Endodermal cell (in vitro differentiated cells): ENCODE results near the gene RBCK1. TPM values are rescaled to one million over a fixed set of nuclear protein-coding genes. Genes with fewer than 3 reads are reported as not detected.

Experiments
- DNase-seq: peaks from one replicate; pipeline ENCODE4 v3.0.0-alpha.2; 2017
- H3K27ac ChIP-seq: 2 replicates; pipeline ENCODE4 v1.5.1; 2013; ENCODE audit warnings: mild to moderate bottlenecking, low read depth, low read length, moderate library complexity
- H3K27me3 ChIP-seq: 2 replicates; pipeline ENCODE4 v1.6.1; 2013; ENCODE audit warnings: mild to moderate bottlenecking, low read length, moderate library complexity; ENCODE audit not compliant: insufficient read depth, control insufficient read depth, poor library complexity, severe bottlenecking
- H3K36me3 ChIP-seq: 2 replicates; pipeline ENCODE4 v1.7.0; 2013; ENCODE audit warnings: mild to moderate bottlenecking, low read length, moderate library complexity; ENCODE audit not compliant: control insufficient read depth, insufficient read depth
- H3K4me1 ChIP-seq: one replicate; pipeline ENCODE4 v1.7.0; 2013; ENCODE audit warnings: low read length; ENCODE audit not compliant: control insufficient read depth, insufficient read depth
- H3K4me3 ChIP-seq: 2 replicates; pipeline ENCODE4 v1.5.1; 2013; ENCODE audit warnings: mild to moderate bottlenecking, low read length, moderate library complexity
- H3K9ac ChIP-seq: 2 replicates; pipeline ENCODE4 v1.6.1; 2013; ENCODE audit warnings: mild to moderate bottlenecking, low read length, moderate library complexity; ENCODE audit not compliant: poor library complexity, severe bottlenecking; ENCODE audit errors: extremely low read depth
- H3K9me3 ChIP-seq: 2 replicates; pipeline ENCODE4 v1.6.1; 2013; ENCODE audit warnings: mild to moderate bottlenecking, low read length, moderate library complexity; ENCODE audit not compliant: control insufficient read depth
- H3K27ac Mint-ChIP-seq: 2 replicates; pipeline ENCODE4 v1.8.0; 2020; ENCODE audit warnings: mixed read lengths
- H3K27me3 Mint-ChIP-seq: 2 replicates; pipeline ENCODE4 v1.8.0; 2021; ENCODE audit warnings: mild to moderate bottlenecking, mixed read lengths; ENCODE audit not compliant: insufficient read depth
- H3K36me3 Mint-ChIP-seq: 2 replicates; pipeline ENCODE4 v1.8.0; 2020; ENCODE audit warnings: low read depth, mixed read lengths
- H3K4me1 Mint-ChIP-seq: 2 replicates; pipeline ENCODE4 v1.8.0; 2020; ENCODE audit warnings: mixed read lengths
- H3K4me3 Mint-ChIP-seq: 2 replicates; pipeline ENCODE4 v1.8.0; 2020; ENCODE audit warnings: mild to moderate bottlenecking, moderate library complexity, mixed read lengths
- H3K9me3 Mint-ChIP-seq: 2 replicates; pipeline ENCODE4 v1.8.0; 2020; ENCODE audit warnings: mild to moderate bottlenecking, mixed read lengths
- WGBS, 2 experiments: methylation state at CpG; one replicate each; pipeline versions ENCODE4 v1.1.5 to v1.1.7; 2013; ENCODE audit warnings: missing lambda C conversion rate in 2 of 2, mixed read lengths in 1 of 2; ENCODE audit not compliant: insufficient coverage in 1 of 2, insufficient read length in 1 of 2; 5-methylcytosine and 5-hydroxymethylcytosine counted together
- total RNA-seq, 2 donors: library from RNA; stranded (reverse); fragmentation: NEBNext Ultra II Directional in 1 of 2; extraction: Animal tissue kit (Norgen Biotek cat#: 25700) in 1 of 2; gene quantifications; 2 replicates in 1 of 2; 3 replicates in 1 of 2; pipeline ENCODE4 v1.2.1, GENCODE V29; 2021
- TF ChIP-seq, protein P1 (sequence below): fragments of 200-600 bp; sonication (generic); conservative IDR thresholded peaks from 2 replicates; pipeline ENCODE4 v1.5.0; 2021; ENCODE audit warnings: antibody characterized with exemption, mild to moderate bottlenecking

The RBCK1 gene
- total RNA-seq, 2 donors from 2014 or later, result 61.7 to 63.7 TPM

GRCh38 chr20:400128-400453, 8.0 kb upstream of the RBCK1 start:
- TF ChIP-seq, protein P1, sequence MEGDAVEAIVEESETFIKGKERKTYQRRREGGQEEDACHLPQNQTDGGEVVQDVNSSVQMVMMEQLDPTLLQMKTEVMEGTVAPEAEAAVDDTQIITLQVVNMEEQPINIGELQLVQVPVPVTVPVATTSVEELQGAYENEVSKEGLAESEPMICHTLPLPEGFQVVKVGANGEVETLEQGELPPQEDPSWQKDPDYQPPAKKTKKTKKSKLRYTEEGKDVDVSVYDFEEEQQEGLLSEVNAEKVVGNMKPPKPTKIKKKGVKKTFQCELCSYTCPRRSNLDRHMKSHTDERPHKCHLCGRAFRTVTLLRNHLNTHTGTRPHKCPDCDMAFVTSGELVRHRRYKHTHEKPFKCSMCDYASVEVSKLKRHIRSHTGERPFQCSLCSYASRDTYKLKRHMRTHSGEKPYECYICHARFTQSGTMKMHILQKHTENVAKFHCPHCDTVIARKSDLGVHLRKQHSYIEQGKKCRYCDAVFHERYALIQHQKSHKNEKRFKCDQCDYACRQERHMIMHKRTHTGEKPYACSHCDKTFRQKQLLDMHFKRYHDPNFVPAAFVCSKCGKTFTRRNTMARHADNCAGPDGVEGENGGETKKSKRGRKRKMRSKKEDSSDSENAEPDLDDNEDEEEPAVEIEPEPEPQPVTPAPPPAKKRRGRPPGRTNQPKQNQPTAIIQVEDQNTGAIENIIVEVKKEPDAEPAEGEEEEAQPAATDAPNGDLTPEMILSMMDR, result no peak
- H3K27ac ChIP-seq, result no peak overlapping the region
- peaks cover 10% of the 10 kb centered on the region for H3K9me3 ChIP-seq
- Mint-ChIP-seq H3K9me3 (peaks cover 4% of the 10 kb centered on the region), H3K4me1 (no peaks in the 10 kb centered on the region), H3K27ac (no peak overlapping the region), H3K36me3 (no peaks in the 10 kb centered on the region), H3K4me3 (no peak overlapping the region), H3K27me3 (peaks cover 1% of the 10 kb centered on the region)
- H3K4me1 ChIP-seq, result no peaks in the 10 kb centered on the region
- H3K36me3 ChIP-seq, result no peaks in the 10 kb centered on the region
- H3K27me3 ChIP-seq, result no peaks in the 10 kb centered on the region
- DNase-seq, result no peak
- 80 to 91% methylated on average over 1 of the region's 2 CpGs for WGBS, 2 experiments
- H3K4me3 ChIP-seq, result no peak overlapping the region
- H3K9ac ChIP-seq, result no peak overlapping the region

DNA sequence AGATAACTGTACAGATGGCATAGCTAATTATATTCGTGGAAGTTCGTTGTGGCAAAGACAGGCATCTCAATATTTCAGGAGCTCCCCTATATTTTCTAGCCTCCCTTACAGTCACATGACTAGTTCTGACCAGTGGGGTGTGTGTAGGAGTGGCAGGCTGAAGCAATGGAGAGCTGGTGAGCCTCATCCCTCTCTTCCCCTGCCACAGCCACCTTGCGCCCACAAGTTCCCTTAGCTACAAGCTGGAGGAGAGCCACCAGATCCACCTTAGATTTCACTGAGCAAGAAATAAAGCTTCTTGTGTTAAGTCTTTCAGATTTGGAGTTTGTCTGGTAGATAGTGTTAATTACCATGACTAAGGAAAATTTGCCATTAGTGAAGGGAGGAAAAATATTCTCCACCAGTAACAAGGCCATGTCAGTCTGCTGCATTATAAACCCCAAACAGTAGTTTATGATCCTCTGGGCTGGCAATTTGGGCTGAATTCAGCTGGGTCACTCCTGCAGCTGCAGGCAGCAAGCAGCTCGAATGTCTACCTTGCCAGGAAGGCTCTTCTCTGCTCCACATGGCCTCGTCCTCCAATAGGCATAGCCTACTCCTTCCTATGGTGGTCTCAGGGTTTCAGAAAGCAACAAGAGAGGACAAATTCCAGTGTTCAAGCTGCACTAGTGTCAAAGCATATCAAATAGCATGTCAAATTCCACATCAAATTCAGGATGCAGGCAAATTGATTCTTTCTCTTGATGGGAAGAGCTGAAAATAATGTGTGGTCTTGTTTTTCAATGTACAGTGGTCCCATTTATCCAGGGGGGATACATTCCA, 7.4 kb upstream of the RBCK1 start:
- Histone ChIP-seq H3K9me3 (peaks cover 10% of the 10 kb centered on the region), H3K4me3 (no peak overlapping the region), H3K4me1 (no peaks in the 10 kb centered on the region), H3K36me3 (no peaks in the 10 kb centered on the region), H3K27me3 (no peaks in the 10 kb centered on the region), H3K27ac (no peak overlapping the region), H3K9ac (no peak overlapping the region)
- TF ChIP-seq, protein P1, result no peak
- no peaks in the 10 kb centered on the region for H3K4me1 Mint-ChIP-seq
- no peaks in the 10 kb centered on the region for H3K36me3 Mint-ChIP-seq
- peaks cover 4% of the 10 kb centered on the region for H3K27me3 Mint-ChIP-seq
- no peak overlapping the region for H3K4me3 Mint-ChIP-seq
- H3K9me3 Mint-ChIP-seq, result peaks cover 7% of the 10 kb centered on the region
- 83 to 90% methylated on average over 1 to 4 of the region's 5 CpGs for WGBS, 2 experiments
- no peak overlapping the region for H3K27ac Mint-ChIP-seq
- no peak for DNase-seq

DNA sequence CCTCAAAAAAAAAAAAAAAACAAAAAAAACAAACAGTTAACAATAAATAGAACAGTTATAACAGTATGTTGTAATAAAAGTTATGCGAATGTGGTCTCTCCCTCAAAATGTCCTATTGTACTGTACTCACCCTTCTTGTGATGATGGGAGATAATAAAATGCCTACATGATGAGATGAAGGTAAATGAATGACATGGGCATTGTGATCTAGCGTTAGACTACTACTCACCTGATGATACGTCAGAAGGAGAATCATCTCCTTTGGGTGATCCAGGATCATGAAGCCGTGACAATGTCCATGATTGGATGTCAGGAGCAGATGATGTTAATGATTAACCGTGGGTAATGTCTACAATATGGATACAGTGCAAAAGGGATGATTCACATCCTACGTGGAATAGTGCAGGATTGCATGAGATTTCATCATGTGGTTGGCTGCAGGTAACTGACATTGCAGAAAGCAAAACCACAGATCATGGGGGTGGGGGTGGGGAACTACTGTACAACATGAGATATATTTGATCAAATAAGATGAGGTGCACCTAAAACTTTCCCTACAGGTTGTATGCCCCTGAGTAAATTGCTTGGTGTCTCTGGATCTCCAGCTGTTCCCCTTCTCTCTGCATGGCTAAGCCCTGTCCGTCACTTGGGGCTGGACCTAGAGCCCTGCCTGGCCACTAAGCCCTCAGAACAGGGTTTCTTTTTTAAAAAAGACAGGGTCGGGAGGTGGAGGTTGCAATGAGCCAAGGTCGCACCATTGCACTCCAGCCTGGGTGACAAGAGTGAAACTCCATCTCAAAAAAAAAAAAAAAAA, 6.2 kb upstream of the RBCK1 start:
- Histone ChIP-seq H3K27ac (no peak overlapping the region), H3K36me3 (no peaks in the 10 kb centered on the region), H3K4me3 (no peak overlapping the region), H3K9me3 (peaks cover 10% of the 10 kb centered on the region), H3K27me3 (no peaks in the 10 kb centered on the region), H3K9ac (no peak overlapping the region), H3K4me1 (no peaks in the 10 kb centered on the region)
- TF ChIP-seq, protein P1, result no peak
- 94 to 100% methylated on average over 5 to 8 of the region's 9 CpGs for WGBS, 2 experiments
- Mint-ChIP-seq H3K36me3 (no peaks in the 10 kb centered on the region), H3K27ac (no peak overlapping the region), H3K9me3 (peaks cover 7% of the 10 kb centered on the region), H3K27me3 (peaks cover 4% of the 10 kb centered on the region), H3K4me3 (no peak overlapping the region), H3K4me1 (no peaks in the 10 kb centered on the region)
- no peak for DNase-seq
